Prostate gland (tissue), 2 donors: ENCODE results near the gene ARPC5.

ENCODE experiments used
- CTCF ChIP-seq, 4 experiments: fragments of 200-600 bp in 2 of 4; fragments of 450-650 bp in 2 of 4; sonication (generic) in 2 of 4; IDR thresholded peaks; 1 replicate in 3 of 4; 2 replicates in 1 of 4; pipeline ENCODE4 v1.5.1; 2016 to 2019; ENCODE audit warnings: antibody characterized with exemption in 4 of 4, mild to moderate bottlenecking in 2 of 4, moderate library complexity in 2 of 4
- POLR2A ChIP-seq: fragments of 450-650 bp; IDR thresholded peaks from one replicate; pipeline ENCODE4 v1.6.1; 2016; ENCODE audit warnings: antibody characterized with exemption, mild to moderate bottlenecking
- POLR2AphosphoS5 ChIP-seq: sonication (generic); formaldehyde crosslinking; IDR thresholded peaks from one replicate; pipeline ENCODE4 v1.6.1; 2017; ENCODE audit warnings: antibody characterized with exemption

GRCh38 chr1:183675381-183675780 lies 39.8 kb upstream of the ARPC5 start:
- no peak for TF ChIP-seq CTCF (IDR thresholded peaks at IDR 0.05)
- no peak for TF ChIP-seq POLR2A
- no peak for TF ChIP-seq POLR2AphosphoS5
